HFF-Myc (cell line): ENCODE measurements around the gene TINCR.
A peak's percentile ranks its signal among the peaks of the same experiment; 100 is the strongest.

Source experiments
- DNase-seq: peaks from one replicate; pipeline ENCODE4 v3.0.0-alpha.2; 2011; ENCODE audit warnings: low read depth; ENCODE audit errors: extremely low read depth
- H3K4me3 ChIP-seq: replicated peaks from 2 replicates; pipeline ENCODE4 v1.5.1; 2011; ENCODE audit warnings: low read depth, mild to moderate bottlenecking, control low read depth, low read length
- TF ChIP-seq, protein P1 (sequence below): IDR thresholded peaks from 2 replicates; pipeline ENCODE4 v1.5.1; 2012; ENCODE audit warnings: mild to moderate bottlenecking, low read depth, low read length, control low read depth; ENCODE audit errors: missing control alignments

Gene TINCR

DNA sequence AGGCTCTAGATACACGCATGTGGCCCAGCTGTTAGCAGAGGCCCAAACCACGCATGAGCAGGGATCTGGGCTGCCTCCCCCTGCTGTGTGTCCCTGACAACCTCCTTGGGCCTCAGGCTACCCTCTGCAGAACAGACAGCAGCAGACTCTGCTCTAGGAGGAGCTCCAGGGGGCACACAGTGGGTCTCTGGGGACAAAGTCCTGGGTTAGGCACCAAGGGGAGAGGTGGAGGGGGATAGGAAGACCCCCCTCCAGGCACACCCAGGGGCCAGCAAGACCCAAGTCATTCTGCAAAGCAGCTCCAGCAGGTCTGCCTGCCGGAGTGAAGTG is 8.0 kb downstream of the TINCR start:
- H3K4me3 ChIP-seq, result no peak overlapping the region
- no peak for DNase-seq
- TF ChIP-seq, protein P1, sequence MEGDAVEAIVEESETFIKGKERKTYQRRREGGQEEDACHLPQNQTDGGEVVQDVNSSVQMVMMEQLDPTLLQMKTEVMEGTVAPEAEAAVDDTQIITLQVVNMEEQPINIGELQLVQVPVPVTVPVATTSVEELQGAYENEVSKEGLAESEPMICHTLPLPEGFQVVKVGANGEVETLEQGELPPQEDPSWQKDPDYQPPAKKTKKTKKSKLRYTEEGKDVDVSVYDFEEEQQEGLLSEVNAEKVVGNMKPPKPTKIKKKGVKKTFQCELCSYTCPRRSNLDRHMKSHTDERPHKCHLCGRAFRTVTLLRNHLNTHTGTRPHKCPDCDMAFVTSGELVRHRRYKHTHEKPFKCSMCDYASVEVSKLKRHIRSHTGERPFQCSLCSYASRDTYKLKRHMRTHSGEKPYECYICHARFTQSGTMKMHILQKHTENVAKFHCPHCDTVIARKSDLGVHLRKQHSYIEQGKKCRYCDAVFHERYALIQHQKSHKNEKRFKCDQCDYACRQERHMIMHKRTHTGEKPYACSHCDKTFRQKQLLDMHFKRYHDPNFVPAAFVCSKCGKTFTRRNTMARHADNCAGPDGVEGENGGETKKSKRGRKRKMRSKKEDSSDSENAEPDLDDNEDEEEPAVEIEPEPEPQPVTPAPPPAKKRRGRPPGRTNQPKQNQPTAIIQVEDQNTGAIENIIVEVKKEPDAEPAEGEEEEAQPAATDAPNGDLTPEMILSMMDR, result no peak

DNA sequence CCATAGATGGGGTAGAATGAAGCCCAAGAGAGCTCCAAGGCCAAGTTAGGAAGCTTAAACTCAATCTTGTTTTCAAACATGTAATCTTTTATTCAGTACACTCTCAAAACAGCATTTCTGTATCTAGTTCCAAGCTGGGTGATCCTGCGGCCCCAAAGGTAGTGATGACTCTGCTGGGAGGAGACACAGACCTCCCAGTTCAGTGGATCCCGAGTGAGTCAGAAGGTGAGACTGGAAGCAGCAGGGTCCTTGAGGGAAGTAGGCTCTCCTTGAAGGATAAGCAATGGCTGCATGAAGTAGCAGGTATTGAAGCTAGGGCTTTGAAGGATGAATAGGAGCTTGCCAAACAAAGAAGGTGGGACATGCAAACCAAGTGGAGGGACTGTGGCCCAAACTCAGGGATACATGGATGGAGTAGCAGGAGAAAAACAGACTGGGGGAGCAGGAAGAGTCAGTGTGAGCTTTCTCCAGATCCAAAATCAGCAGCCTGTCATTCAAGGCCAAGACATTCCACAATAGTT is 9.6 kb downstream of the TINCR start:
- H3K4me3 ChIP-seq, result no peak overlapping the region
- DNase-seq, result no peak
- TF ChIP-seq, protein P1, result no peak

DNA sequence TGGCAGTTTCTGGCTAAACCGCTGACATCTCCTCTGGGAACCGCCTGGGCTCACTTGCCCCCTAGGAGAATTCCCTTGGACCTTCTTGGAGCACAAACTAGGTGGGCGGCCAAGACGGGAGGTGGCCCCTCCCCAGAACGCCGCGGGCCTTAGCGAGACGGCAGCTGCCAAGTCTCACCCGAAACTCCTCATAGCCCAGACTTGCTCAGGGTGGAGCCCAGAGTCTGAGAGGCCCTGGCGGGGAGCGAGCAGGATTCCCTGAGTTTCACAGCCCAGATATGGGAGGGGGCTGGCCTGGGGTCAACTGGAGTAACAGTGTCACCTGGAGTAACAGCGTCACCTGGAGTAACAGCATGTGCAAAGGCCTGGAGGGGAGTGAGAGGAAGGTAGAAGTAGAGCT is 10.1 kb downstream of the TINCR start:
- TF ChIP-seq, protein P1, result no peak
- no peak for DNase-seq
- no peak overlapping the region for H3K4me3 ChIP-seq

DNA sequence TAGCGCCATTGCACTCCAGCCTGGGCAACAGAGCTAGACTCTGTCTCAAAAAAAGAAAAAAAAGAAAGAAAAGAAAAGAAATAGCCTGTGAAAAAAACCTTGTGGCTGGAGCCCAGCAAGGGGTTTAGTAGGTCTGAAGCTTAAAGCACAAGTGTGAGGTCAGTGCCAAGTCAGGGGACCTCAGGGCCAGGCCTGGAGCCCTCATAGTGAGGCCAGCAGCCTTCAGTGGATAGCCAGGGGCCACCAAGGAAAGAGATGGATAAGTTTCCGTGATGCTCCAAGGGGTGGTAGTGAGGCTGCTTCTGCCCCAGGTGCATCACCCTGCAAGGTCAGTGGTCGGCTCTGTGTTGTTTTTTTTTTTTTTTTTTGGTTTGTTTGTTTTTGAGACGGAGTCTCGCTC is 12.9 kb downstream of the TINCR start:
- no peak for DNase-seq
- TF ChIP-seq, protein P1, result no peak
- no peak overlapping the region for H3K4me3 ChIP-seq

DNA sequence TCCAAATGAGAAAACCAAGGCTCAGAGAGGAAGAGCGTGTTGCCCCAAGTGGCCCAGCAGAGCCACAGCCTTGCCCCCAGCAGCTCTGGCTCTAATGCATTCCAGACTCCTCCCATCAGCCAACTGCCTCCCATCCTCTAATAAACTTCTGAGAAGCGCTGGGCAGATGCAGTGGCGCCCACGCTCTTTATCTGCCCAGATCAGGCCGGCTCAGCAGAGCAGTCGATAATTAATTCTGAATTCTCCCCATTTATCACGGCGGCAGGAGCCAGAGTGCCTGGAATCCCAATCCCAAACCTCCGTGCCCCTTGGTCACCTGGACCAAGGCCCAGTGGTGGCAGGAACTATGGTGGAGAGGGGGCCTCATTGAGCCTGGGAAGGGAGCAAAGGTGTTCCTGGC is 13.9 kb downstream of the TINCR start:
- no peak for DNase-seq
- no peak overlapping the region for H3K4me3 ChIP-seq
- TF ChIP-seq, protein P1, result no peak

DNA sequence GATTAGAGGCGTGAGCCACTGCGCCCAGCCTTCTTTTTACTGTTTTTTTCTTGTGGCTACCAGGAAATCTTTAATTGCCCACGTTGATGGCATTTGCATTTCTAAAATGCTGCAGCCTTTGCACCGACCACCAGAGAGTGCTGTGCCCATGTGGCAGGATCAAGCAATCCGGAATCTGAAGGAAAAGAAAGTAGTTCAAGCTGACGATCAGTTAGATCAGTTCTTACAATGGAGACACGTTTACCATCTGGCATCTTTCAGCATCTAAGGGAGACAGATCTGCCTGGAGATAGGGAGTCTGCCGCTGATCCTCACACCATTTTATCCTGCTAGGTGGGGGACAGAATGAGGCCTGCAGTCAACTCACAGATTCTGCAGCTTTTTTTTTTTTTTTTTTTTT is 19.9 kb downstream of the TINCR start:
- DNase-seq, result no peak
- TF ChIP-seq, protein P1, result peak; percentile 57
- H3K4me3 ChIP-seq, result no peak overlapping the region

DNA sequence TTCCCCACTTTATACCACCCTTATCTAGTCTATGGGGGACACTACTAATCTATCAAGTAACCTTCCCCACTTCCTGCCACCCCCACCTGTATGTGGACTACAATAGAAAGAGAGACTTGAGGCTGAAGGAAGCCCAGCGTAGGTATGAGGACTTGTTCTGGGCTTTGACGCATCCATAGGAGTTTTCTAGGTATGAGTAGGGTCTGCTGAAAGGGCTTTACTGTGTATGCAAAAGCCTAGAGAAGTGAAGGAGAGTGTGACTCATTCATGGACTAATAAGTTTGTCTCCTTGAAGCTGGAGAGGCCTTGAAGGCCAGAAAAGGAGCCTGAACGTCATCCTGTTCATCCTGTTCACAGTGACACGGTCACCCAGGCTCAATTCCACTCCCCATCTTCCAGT is 21.8 kb downstream of the TINCR start:
- H3K4me3 ChIP-seq, result no peak overlapping the region
- DNase-seq, result no peak
- TF ChIP-seq, protein P1, result no peak
